NCI-H82 (cell line): ENCODE data around the gene AGPAT2.
"Not testable (repeated sequence)": the region's sequence is repeated elsewhere in the genome, so short reads cannot be mapped to it uniquely, and the experiment has no call there.

Source experiments
- DNase-seq: peaks from one replicate; lab custom pipeline; 2025; lab: John Stamatoyannopoulos, UW

AGPAT2 gene

GRCh38 chr9:136720251-136720897 is 33.1 kb upstream of the AGPAT2 start:
- DNase-seq, result peak; percentile 57

DNA sequence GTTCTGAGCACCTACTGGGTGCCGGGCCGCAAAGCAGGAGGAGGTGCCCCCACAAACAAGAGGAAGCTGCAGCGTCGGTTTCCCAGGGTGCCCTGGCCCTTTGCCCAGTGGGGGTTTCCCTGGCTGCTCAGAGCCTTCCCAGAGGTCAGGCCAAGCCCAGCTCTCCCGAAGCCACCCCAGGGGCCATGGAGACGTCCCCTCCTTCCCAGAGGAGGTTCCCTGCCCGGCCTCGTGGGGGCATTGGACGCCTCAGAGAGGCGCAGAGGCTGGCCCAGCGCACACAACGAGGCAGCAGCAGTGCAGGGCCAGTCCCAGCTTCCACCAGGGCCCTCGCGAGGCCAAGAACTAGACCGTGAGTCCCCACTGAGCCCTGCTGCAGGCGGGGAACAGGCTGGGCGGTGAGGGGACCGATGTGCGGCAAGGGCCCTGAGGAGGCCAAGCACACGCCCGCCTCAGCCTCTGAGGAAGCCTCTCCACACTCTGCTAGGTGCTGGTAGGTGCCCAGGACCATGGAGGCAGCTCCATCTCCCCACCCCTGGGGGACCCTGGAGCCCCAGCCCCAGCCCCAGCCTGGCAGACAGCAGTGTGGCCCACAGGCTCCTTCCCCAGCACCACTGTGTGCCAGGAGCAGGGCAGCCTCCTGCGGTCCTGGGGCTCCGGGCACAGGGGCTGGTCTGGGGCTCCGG is 32.1 kb upstream of the AGPAT2 start:
- peak; percentile 32 for DNase-seq

DNA sequence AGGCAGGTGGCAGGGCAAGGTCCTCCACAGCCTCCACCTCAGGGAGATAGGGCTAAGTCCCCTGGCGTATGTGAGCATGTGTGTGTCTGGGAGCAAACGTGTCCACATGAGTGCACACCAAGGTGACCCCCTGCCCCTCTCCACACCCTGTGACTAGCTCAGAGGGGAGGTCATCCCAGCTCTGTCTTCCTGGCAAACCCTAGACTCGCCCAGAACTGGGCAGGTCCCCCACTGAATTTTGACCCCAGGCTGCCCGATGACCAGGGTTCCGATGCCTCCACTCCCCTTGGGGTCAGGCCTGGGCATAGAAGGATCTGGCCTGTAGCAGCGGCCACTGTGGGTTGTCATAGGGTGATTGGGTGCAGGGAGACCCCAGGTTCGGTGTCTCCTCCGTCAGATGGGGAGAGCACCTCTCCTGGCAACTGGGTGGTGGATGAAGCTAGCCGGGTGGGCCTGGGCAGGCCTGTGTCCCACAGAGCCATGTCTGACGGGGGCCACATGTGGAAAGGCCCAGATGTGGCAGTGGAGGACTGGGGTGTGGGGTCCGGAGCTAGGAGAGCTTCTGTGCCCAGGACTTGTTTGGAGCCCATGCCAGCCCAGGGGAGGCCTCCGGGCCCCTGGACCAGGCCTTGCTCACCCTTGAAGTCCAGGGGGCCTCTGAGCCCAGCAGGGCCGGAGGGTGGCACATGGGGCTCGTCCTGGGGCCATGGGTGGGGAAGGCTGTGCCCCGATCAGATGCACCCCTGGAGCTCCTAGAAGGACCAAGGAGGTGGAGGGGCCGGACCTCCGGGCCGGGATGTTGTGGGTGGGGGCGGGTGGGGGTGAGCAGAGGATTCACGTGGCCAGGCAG is 31.3 kb upstream of the AGPAT2 start:
- DNase-seq, result no peak

GRCh38 chr9:136717399-136717798 is 30.1 kb upstream of the AGPAT2 start:
- no peak for DNase-seq

- no peak for DNase-seq
Measured at GRCh38 chr9:136714893-136715274, 27.6 kb upstream of the AGPAT2 start.

DNA sequence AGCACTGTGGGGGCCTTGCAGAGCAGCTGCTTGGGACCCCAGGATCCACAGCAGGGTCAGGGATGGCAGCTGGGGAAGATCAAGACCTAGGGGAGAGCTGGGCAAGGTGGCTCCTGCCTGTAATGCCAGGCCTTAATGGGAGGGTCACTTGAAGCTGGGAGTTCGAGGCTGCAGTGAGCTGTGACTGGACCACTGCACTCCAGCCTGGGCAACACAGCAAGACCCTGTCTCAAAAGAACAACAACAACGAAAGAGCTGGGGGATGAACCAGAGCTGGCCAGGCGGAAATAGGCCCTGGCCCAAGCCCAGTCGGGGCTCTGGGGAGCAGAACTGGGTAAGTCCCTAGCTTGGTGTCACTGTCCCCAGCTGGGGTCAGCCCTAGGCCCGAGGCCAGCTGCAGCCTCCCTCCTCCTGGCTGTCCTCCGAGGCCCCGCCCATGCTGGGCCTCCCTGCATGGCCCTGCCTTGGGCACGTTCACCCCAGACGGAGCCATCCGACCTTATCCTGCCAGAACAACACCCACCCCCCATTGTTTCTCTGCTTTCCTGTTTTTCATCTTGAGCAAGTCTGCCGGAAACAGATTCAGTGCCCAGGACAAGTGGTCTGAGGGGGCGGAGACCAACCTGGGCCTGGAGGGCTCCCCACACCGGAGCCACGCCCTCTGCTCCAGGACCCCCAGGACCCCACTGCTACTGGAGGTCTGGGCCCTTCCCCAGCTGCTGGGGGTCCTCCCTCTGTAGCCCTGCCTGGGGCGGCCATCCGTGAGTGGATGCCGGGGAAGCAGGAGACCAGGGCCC is 27.0 kb upstream of the AGPAT2 start:
- DNase-seq, result no peak

DNA sequence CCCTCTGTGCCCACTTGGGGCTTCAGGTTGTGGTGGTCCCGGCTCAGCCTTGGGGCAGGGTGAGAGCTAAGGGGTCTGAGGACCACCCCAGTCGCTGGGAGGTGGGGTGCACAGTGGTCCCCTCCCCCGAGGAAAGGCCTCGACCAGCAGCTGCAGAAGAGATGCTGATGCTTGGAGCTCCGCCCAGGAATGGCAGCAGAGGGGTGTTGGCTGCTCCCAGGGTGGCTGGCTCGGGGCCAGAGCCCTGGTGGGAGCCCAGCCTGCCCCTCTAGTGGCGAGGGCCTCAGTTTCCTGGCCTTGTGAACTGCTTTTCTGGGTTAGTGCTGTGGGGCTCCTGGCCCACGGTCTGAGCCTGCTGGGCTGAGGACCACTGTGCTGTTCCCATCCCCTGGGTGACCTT is 26.3 kb upstream of the AGPAT2 start:
- peak; percentile 44 for DNase-seq

DNA sequence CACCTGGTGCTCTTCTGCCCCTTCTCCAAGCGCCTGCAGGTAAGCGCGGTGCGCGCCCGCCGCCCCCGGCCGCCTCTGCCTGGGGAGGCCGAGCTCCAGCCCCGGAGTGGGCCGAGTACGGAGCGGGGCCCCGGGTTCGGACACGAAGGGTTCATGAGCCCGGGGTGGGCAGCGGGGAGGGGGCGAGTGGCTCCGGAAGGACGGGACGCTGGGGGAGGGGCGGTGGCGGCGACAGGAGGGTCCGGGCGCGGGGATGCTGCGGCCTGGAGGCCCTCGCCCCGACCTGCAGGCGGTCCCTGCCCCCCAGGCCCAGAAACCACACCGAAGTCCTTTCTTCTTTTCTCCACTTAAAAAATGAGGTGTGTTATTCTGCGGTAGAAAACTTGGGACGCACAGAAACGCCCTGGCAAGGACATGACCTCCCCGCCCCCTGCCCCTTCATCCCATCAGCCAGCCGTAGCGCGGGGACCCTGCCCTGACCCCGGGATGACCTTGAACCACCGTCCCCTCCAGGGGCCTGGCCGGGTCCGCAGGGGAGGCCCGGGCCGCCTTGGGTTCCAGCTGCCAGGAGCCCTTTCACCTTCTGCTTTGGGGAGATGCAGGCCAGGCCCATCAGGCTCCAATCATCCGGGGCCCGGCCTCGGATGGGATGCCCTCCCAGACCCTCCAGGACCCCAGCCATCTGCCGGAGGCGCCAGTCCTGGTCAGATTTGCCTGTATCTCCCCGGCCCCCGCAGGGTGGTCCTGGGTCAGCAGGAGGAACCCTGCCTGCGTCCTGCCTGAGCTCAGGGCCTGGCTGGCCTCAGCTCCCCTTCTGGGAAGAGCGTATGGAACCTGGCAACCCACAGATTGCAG is 25.7 kb upstream of the AGPAT2 start:
- no peak for DNase-seq

- peak; percentile 82 for DNase-seq
Measured at GRCh38 chr9:136711751-136712689, 24.8 kb upstream of the AGPAT2 start, which contains the start of gene DIPK1B. Gene DIPK1B (plus strand): TSS chr9:136712572. CDS start chr9:136712666, 94 bp downstream.

DNA sequence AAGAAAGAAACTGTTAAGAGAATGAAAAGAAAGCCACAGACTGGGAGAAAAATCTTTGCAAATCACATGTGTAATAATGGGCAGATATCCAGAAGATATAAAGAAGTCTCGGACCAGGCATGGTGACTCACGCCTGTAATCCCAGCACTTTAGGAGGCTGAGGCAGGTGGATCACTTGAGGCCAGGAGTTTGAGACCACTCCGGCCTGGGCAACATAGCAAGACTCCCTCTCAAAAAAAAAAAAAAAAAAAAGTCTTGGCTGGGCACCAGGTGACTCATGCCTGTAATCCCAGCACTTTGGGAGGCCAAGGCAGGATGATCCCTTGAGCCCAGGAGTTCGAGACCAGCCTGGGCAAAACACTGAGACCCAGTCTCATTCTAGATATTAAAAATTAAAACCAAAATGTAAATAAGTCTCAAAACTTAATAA is 24.0 kb upstream of the AGPAT2 start:
- not testable (repeated sequence) for DNase-seq

DNA sequence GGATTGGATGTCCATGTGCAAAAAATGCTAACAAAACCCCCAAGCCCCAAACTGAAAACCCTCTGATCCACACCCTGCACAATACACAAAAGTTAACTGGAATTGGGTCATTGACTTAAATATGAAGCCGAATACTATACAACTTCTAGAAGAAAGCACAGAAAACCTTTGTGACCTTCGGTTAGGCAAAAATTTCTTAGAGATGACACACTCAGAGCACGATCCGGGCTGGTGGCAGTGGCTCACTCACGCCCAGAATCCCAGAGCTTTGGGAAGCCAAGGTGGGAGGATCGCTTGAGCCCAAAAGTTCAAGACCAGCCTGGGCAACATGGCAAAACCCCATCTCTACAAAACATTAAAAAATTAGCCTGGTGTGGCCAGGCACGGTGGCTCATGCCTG is 23.3 kb upstream of the AGPAT2 start:
- DNase-seq, result no peak

GRCh38 chr9:136709454-136710109 is 22.3 kb upstream of the AGPAT2 start:
- DNase-seq, result no peak

DNA sequence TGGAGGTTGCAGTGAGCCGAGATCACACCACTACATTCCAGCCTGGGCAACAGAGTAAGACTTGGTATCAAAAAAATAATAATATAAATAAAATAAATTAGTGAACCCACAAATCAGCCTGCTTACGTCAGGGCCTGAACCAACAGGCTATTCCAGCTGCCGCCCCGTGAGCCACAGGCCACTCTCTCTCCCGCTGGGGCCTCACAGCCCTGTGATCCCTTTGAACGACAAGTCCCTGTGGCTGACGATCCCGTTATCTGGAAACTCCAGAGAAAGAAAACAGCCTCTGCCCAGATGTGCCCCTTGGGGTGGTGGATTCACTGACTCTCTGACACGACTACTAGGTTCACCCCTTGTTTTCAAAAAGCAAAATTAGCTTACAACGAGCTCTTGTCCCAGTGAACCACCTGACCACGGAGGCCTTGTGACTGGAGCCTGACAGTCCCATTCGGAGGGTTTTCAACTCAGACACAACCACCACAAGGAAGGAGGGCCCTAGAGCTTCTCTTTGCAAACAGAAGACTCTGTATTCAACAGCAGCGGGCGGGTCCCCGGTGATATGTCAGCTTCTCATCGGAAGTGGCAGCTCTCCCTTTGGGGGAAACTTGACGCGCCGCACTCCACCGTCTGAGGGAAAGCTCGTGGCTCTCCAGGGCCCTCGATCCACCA is 20.7 kb upstream of the AGPAT2 start:
- no peak for DNase-seq

DNA sequence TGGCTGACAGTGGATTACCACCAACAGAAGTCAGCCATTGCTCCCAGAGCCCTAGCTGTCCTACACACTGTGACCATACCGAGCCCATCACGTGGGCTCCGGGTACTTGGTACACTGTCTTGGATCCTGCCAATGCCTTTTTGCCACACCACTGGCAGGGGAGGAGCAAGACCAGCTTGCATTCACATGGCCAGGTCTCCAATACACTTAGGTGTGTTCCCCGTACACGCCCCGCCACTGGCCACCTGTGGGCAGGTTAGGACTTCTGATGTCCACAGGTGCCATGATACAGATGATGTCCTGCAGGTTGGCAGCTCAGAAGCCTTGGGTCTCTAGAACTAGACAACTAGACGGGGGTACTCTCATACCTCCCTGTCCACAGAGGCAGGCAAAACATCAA is 19.8 kb upstream of the AGPAT2 start:
- no peak for DNase-seq

DNA sequence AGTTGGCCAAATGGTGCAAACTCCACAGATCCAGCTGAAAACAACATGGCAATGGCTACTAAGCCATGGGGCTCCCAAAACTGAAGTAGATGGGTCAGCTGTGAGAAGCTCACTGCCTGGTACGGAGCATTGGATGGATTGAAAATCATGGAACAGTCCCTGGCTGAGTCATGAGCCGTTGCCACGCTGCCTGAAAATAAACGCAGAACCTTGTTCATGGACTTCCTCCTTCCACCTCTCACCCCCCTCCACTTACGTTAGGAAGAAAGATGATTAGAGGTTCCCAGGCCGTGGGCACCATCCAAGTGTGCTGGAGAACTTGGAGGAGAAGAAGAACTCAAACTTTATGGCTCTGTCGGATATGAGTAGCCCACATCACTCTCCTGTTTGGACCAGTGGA is 18.3 kb upstream of the AGPAT2 start:
- DNase-seq, result no peak

- DNase-seq, result not testable (repeated sequence)
Measured at GRCh38 chr9:136704741-136705140, 17.5 kb upstream of the AGPAT2 start.

- DNase-seq, result peak; percentile 57
Measured at GRCh38 chr9:136703276-136703860, 16.1 kb upstream of the AGPAT2 start.

DNA sequence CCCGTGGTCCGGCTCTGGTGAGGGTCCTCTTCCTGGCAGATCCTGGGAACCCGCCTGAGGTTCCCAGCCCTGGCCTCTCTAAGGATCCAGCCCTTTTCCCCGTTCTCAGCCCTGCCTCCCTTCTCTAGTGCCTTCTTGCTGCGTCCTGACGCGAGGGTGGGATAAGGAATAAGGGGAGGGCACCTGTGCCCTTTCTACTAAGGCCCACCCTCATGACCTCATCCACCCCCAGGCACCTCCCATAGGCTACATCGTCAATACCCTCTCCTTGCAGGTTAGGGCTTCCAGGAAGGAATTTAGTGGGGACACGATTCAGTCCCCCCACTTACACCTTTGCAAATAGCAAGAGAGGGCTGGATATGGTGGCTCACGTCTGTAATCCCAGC is 14.4 kb upstream of the AGPAT2 start:
- DNase-seq, result no peak
